ENCODE results near the gene STPG2.

STPG2 gene

GRCh38 chr4:97812768-97813167 is 330.5 kb downstream of the STPG2 start:
- DNase-seq (ENCODE audit: low read depth) = no peak

- no peak for DNase-seq (ENCODE audit: low read depth)
These were observed 356.9 kb downstream of the STPG2 start for GRCh38 chr4:97786306-97786920.

GRCh38 chr4:97778174-97778573 is 365.1 kb downstream of the STPG2 start:
- no peak for DNase-seq (ENCODE audit: low read depth)

GRCh38 chr4:97774347-97774989 is 368.8 kb downstream of the STPG2 start:
- no peak for DNase-seq (ENCODE audit: low read depth)

GRCh38 chr4:97770222-97770621 is 373.1 kb downstream of the STPG2 start:
- no peak for DNase-seq (ENCODE audit: low read depth)

GRCh38 chr4:97762115-97762512 is 381.2 kb downstream of the STPG2 start:
- no peak for DNase-seq (ENCODE audit: low read depth)

- DNase-seq (ENCODE audit: low read depth) = no peak
These were observed 381.7 kb downstream of the STPG2 start for GRCh38 chr4:97761445-97762114.

GRCh38 chr4:97759785-97760184 is 383.5 kb downstream of the STPG2 start:
- DNase-seq (ENCODE audit: low read depth) = no peak

GRCh38 chr4:97752599-97752998 is 390.7 kb downstream of the STPG2 start:
- no peak for DNase-seq (ENCODE audit: low read depth)

GRCh38 chr4:97747945-97748344 is 395.3 kb downstream of the STPG2 start:
- no peak for DNase-seq (ENCODE audit: low read depth)

GRCh38 chr4:97720869-97721432 is 422.3 kb downstream of the STPG2 start:
- peak; percentile 24 for DNase-seq (ENCODE audit: low read depth)

GRCh38 chr4:97691111-97691605 is 452.1 kb downstream of the STPG2 start:
- no peak for DNase-seq (ENCODE audit: low read depth)

- DNase-seq (ENCODE audit: low read depth) = no peak
These were observed 472.5 kb downstream of the STPG2 start for GRCh38 chr4:97670703-97671269.

- no peak for DNase-seq (ENCODE audit: low read depth)
These were observed 477.7 kb downstream of the STPG2 start for GRCh38 chr4:97665553-97665952.

- DNase-seq (ENCODE audit: low read depth) = no peak
These were observed 478.5 kb downstream of the STPG2 start for GRCh38 chr4:97664741-97665140.

- DNase-seq (ENCODE audit: low read depth) = no peak
These were observed 481.1 kb downstream of the STPG2 start for GRCh38 chr4:97662133-97662532.

GRCh38 chr4:97656044-97656720 is 487.1 kb downstream of the STPG2 start:
- peak; percentile 66 for DNase-seq (ENCODE audit: low read depth)

GRCh38 chr4:97653701-97654100 is 489.6 kb downstream of the STPG2 start:
- DNase-seq (ENCODE audit: low read depth) = no peak

GRCh38 chr4:97646997-97647396 is 496.3 kb downstream of the STPG2 start:
- DNase-seq (ENCODE audit: low read depth) = peak; percentile 43

GRCh38 chr4:97645071-97645821 is 498.0 kb downstream of the STPG2 start:
- no peak for DNase-seq (ENCODE audit: low read depth)

- DNase-seq (ENCODE audit: low read depth) = no peak
These were observed 500.1 kb downstream of the STPG2 start for GRCh38 chr4:97643179-97643578.

Measured in iris pigment epithelial cell (primary cell).